DND-41 (cell line): ENCODE measurements around the gene DES.

ENCODE experiments used
- ATAC-seq: fragments of 200-7000 bp; cut with Tn5 transposase; 3 replicates; pipeline ENCODE4 v1.9.1; 2021; ENCODE audit warnings: low read depth; ENCODE audit not compliant: insufficient read depth
- DNase-seq: peaks from one replicate; pipeline ENCODE4 v3.0.0-alpha.2; 2020
- H2AFZ ChIP-seq: 2 replicates; pipeline ENCODE4 v1.6.0; 2012; ENCODE audit warnings: low read depth, low read length
- H3K27ac ChIP-seq: 2 replicates; pipeline ENCODE4 v1.5.1; 2012; ENCODE audit warnings: low read length, inconsistent platforms
- H3K27me3 ChIP-seq: fragments of 200-600 bp; sonication (generic); 2 replicates; pipeline ENCODE4 v1.6.0; 2012; ENCODE audit warnings: low read length, mild to moderate bottlenecking, inconsistent platforms; ENCODE audit not compliant: insufficient read depth, poor library complexity
- H3K36me3 ChIP-seq: 2 replicates; pipeline ENCODE4 v1.5.1; 2012; ENCODE audit warnings: low read length, inconsistent platforms; ENCODE audit not compliant: insufficient read depth
- H3K4me1 ChIP-seq: 2 replicates; pipeline ENCODE4 v1.5.1; 2012; ENCODE audit warnings: mild to moderate bottlenecking, low read length; ENCODE audit not compliant: insufficient read depth
- H3K4me2 ChIP-seq: 2 replicates; pipeline ENCODE4 v1.6.0; 2012; ENCODE audit warnings: mild to moderate bottlenecking, moderate library complexity, low read length, inconsistent platforms; ENCODE audit not compliant: insufficient read depth
- H3K4me3 ChIP-seq, 2 experiments: fragments of 200-600 bp in 1 of 2; shearing (Covaris generic) in 1 of 2; 2 replicates each; pipeline ENCODE4 v1.5.1; 2012 to 2016; ENCODE audit warnings: inconsistent platforms in 2 of 2, low read length in 2 of 2, mild to moderate bottlenecking in 2 of 2, low read depth in 1 of 2, moderate library complexity in 1 of 2
- H3K79me2 ChIP-seq: 2 replicates; pipeline ENCODE4 v1.6.0; 2012; ENCODE audit warnings: low read length, inconsistent platforms; ENCODE audit not compliant: insufficient read depth
- H3K9ac ChIP-seq: 2 replicates; pipeline ENCODE4 v1.6.0; 2012; ENCODE audit warnings: low read depth, mild to moderate bottlenecking, inconsistent platforms, low read length, moderate library complexity
- H3K9me3 ChIP-seq: 2 replicates; pipeline ENCODE4 v1.5.1; 2012; ENCODE audit warnings: low read length, moderate library complexity, mild to moderate bottlenecking, inconsistent platforms; ENCODE audit not compliant: insufficient read depth, severe bottlenecking
- H4K20me1 ChIP-seq: 2 replicates; pipeline ENCODE4 v1.6.0; 2012; ENCODE audit warnings: low read length; ENCODE audit not compliant: insufficient read depth
- EZH2 ChIP-seq: IDR thresholded peaks from 3 replicates; pipeline ENCODE4 v1.6.1; 2012; ENCODE audit warnings: borderline replicate concordance, low read depth, mild to moderate bottlenecking, moderate library complexity, low read length, inconsistent platforms; ENCODE audit not compliant: severe bottlenecking
- TF ChIP-seq, protein P1 (sequence below): IDR thresholded peaks from 2 replicates; pipeline ENCODE4 v1.5.1; 2012; ENCODE audit warnings: borderline replicate concordance, low read length, moderate library complexity, mild to moderate bottlenecking; ENCODE audit not compliant: poor library complexity, severe bottlenecking; ENCODE audit errors: extremely low read depth

The DES gene

DNA sequence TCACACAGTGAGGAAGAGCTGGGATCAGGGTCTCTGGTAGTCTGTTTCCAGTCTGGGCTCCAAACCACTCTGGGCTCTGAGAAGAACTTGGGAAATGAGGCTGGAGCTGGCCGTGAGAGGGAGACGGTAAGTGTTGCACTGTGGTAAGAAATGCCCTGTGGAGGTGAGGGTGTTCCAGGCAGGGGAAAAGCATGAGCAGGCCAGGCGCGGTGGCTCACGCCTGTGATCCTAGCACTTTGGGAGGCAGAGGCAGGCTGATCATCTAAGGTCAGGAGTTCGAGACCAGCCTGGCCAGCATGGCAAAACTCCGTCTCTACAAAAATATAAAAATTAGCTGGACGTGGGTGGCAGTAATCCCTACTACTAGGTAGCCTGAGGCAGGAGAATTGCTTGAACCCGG is 14.3 kb upstream of the DES start:
- Histone ChIP-seq H4K20me1 (no peaks in the 10 kb centered on the region), H2AFZ (no peak overlapping the region), H3K79me2 (no peaks in the 10 kb centered on the region), H3K4me2 (no peak overlapping the region), H3K4me3 (no peak overlapping the region), H3K4me1 (no peaks in the 10 kb centered on the region), H3K27ac (no peak overlapping the region), H3K36me3 (no peaks in the 10 kb centered on the region), H3K9ac (no peak overlapping the region), H3K9me3 (no peaks in the 10 kb centered on the region), H3K27me3 (peaks cover 5% of the 10 kb centered on the region)
- DNase-seq (no peak), ATAC-seq (no peak)
- TF ChIP-seq, protein P1, sequence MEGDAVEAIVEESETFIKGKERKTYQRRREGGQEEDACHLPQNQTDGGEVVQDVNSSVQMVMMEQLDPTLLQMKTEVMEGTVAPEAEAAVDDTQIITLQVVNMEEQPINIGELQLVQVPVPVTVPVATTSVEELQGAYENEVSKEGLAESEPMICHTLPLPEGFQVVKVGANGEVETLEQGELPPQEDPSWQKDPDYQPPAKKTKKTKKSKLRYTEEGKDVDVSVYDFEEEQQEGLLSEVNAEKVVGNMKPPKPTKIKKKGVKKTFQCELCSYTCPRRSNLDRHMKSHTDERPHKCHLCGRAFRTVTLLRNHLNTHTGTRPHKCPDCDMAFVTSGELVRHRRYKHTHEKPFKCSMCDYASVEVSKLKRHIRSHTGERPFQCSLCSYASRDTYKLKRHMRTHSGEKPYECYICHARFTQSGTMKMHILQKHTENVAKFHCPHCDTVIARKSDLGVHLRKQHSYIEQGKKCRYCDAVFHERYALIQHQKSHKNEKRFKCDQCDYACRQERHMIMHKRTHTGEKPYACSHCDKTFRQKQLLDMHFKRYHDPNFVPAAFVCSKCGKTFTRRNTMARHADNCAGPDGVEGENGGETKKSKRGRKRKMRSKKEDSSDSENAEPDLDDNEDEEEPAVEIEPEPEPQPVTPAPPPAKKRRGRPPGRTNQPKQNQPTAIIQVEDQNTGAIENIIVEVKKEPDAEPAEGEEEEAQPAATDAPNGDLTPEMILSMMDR = no peak
- no peak for TF ChIP-seq EZH2

DNA sequence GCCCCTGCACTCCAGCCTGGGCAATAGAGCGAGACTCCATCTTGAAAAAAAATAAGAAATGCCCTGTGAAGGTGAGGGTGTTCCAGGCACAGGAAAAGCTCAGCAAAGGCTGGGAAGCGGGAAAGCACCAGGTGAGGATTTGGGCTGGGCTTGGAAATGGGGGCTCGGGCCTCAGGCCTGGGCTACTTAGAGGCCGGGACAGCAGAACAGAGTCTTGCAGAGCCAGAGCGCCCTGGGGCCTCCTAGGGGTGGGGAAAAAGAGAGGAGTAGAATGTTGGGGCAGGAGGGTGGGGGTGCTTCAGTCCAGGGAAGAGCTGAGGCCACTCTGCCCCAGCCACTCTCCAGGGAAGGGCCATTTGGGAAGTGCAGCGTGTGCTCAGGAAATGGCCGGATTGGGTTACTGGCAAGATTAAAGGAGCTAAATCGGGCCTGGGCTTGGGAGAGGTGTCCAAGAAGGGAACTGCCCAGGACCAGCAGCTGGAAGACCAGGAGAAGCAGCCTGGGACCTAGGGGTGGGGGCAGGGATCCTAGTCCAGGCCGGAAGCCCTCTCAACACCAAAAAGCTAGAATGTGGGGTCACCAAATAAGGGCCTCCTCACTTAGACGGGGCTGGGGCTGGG is 13.8 kb upstream of the DES start:
- TF ChIP-seq, protein P1 = no peak
- no peak for TF ChIP-seq EZH2
- Histone ChIP-seq H3K27ac (no peak overlapping the region), H3K4me1 (no peaks in the 10 kb centered on the region), H2AFZ (no peak overlapping the region), H4K20me1 (no peaks in the 10 kb centered on the region), H3K9ac (no peak overlapping the region), H3K79me2 (no peaks in the 10 kb centered on the region), H3K27me3 (peaks cover 5% of the 10 kb centered on the region), H3K4me2 (no peak overlapping the region), H3K4me3 (no peak overlapping the region), H3K9me3 (no peaks in the 10 kb centered on the region), H3K36me3 (no peaks in the 10 kb centered on the region)
- ATAC-seq = no peak
- DNase-seq = no peak

DNA sequence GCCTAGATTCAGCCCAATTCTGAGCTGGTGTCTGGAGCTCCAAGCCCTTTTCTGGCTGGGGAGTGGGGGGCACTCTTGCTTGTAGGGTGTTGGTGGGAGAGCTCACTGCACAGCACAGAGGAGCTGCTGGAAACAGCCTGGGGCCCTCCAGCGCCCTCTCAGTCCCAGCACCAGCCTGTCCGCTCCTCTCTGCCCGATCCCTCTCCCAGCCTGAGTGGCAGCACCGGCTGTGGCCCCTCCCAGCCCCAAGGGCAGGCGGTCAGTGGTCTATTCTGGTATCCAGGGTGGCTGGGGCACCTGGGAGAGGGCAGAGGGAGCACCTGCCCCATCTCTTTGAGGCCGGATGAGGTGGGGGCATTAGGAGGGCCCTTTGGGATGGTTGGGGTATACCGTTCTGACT is 13.2 kb upstream of the DES start:
- ATAC-seq = no peak
- no peak overlapping the region for H3K9ac ChIP-seq

More for the DNA sequence above, 13.2 kb upstream of the DES start:
- Histone ChIP-seq H3K4me2 (no peak overlapping the region), H3K36me3 (no peaks in the 10 kb centered on the region), H3K4me3 (no peak overlapping the region), H4K20me1 (no peaks in the 10 kb centered on the region), H3K79me2 (no peaks in the 10 kb centered on the region), H3K27ac (no peak overlapping the region), H3K9me3 (no peaks in the 10 kb centered on the region), H3K4me1 (no peaks in the 10 kb centered on the region), H3K27me3 (peaks cover 5% of the 10 kb centered on the region), H2AFZ (no peak overlapping the region)
- TF ChIP-seq EZH2 = no peak
- TF ChIP-seq, protein P1 = no peak
- DNase-seq = no peak
